Breast epithelium (tissue), 3 donors: ENCODE measurements around the gene CRTC3.

ENCODE experiments used
- POLR2A ChIP-seq: fragments of 450-650 bp; IDR thresholded peaks from one replicate; pipeline ENCODE4 v1.6.1; 2016; ENCODE audit warnings: antibody characterized with exemption, mild to moderate bottlenecking, moderate library complexity
- POLR2AphosphoS5 ChIP-seq, 3 donors: sonication (generic); formaldehyde crosslinking; IDR thresholded peaks; one replicate each; pipeline ENCODE4 v1.6.1; 2017; ENCODE audit warnings: antibody characterized with exemption in 3 of 3
- TF ChIP-seq, protein P1 (sequence below), 3 donors: fragments of 450-650 bp; IDR thresholded peaks; one replicate each; pipeline ENCODE4 v1.5.1; 2016 to 2017; ENCODE audit warnings: antibody characterized with exemption in 3 of 3, mild to moderate bottlenecking in 3 of 3, moderate library complexity in 3 of 3

DNA sequence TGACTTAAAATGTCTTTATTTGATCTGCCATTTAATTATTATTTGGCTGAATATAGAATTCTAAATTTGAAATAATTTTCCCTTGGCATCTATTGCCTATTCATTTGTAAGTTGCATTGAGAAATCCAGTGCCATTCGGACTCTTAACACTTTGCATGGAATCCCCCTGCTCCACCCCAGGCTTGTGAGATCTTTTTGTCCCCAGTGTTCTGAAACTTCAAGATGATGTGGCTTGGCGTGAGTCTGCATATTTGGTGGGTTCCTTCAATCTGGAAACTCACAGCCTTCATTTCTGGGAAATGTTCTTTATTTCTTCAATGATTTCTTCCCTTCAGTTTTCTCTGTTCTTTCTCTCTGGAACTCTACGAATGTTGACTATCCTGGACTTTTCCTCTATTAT is 103.6 kb downstream of the CRTC3 start:
- TF ChIP-seq, protein P1, sequence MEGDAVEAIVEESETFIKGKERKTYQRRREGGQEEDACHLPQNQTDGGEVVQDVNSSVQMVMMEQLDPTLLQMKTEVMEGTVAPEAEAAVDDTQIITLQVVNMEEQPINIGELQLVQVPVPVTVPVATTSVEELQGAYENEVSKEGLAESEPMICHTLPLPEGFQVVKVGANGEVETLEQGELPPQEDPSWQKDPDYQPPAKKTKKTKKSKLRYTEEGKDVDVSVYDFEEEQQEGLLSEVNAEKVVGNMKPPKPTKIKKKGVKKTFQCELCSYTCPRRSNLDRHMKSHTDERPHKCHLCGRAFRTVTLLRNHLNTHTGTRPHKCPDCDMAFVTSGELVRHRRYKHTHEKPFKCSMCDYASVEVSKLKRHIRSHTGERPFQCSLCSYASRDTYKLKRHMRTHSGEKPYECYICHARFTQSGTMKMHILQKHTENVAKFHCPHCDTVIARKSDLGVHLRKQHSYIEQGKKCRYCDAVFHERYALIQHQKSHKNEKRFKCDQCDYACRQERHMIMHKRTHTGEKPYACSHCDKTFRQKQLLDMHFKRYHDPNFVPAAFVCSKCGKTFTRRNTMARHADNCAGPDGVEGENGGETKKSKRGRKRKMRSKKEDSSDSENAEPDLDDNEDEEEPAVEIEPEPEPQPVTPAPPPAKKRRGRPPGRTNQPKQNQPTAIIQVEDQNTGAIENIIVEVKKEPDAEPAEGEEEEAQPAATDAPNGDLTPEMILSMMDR (IDR thresholded peaks at IDR 0.05), result no peak
- TF ChIP-seq POLR2AphosphoS5 (IDR thresholded peaks at IDR 0.05), result no peak
- no peak for TF ChIP-seq POLR2A
